IMR-90 (cell line): Measurements from ENCODE around the gene WNT11. TPM values are rescaled to one million over a fixed set of nuclear protein-coding genes. Genes with fewer than 3 reads are reported as not detected.

Source experiments
- ATAC-seq: fragments of 200-7000 bp; cut with Tn5 transposase; 2 replicates; pipeline ENCODE4 v1.9.1; 2020; ENCODE audit warnings: low read depth, mild to moderate bottlenecking, moderate library complexity
- BruUV-seq: library from RNA; stranded (reverse); fragments of 400-500 nt; replicated peaks from 2 replicates; lab custom pipeline; 2021; lab: Mats Ljungman, UMichigan
- CTCF ChIA-PET: fragments of 300-600 bp; formaldehyde crosslinking; extraction: SDS; loops from one replicate; lab custom pipeline; 2021; ENCODE audit warnings: antibody characterized with exemption; lab: Yijun Ruan, JAX
- POLR2A ChIA-PET: fragments of 300-600 bp; sonication (Branson Sonifier 250); formaldehyde crosslinking; loops from one replicate; lab custom pipeline; 2022; ENCODE audit warnings: antibody characterized with exemption; ENCODE audit not compliant: unreplicated experiment; lab: Charles Lee
- DNase-seq: peaks from one replicate; pipeline ENCODE4 v3.0.0; 2013
- H2AFZ ChIP-seq: replicated peaks from 2 replicates; pipeline ENCODE3; 2013; ENCODE audit warnings: low read length, mild to moderate bottlenecking; ENCODE audit not compliant: poor library complexity
- H2AK5ac ChIP-seq: 2 replicates; pipeline ENCODE4 v1.6.1; 2013; ENCODE audit warnings: low read depth, low read length, inconsistent platforms
- H2AK9ac ChIP-seq: replicated peaks from 2 replicates; pipeline ENCODE3; 2013; ENCODE audit warnings: mild to moderate bottlenecking, low read depth, low read length, moderate library complexity; ENCODE audit not compliant: poor library complexity
- H2BK120ac ChIP-seq: 2 replicates; pipeline ENCODE4 v1.6.1; 2013; ENCODE audit warnings: low read depth, low read length, inconsistent platforms
- H2BK15ac ChIP-seq: 3 replicates; pipeline ENCODE4 v1.6.1; 2013; ENCODE audit warnings: low read depth, low read length, inconsistent platforms
- H2BK20ac ChIP-seq: 2 replicates; pipeline ENCODE4 v1.6.1; 2013; ENCODE audit warnings: low read depth, mild to moderate bottlenecking, inconsistent platforms, low read length, moderate library complexity
- H2BK5ac ChIP-seq: 2 replicates; pipeline ENCODE4 v1.6.1; 2013; ENCODE audit warnings: mild to moderate bottlenecking, low read depth, low read length, inconsistent platforms; ENCODE audit not compliant: poor library complexity, severe bottlenecking
- H3K14ac ChIP-seq: replicated peaks from 2 replicates; pipeline ENCODE4 v1.6.1; 2013; ENCODE audit warnings: low read depth, low read length, inconsistent platforms
- H3K18ac ChIP-seq: 2 replicates; pipeline ENCODE4 v1.6.1; 2013; ENCODE audit warnings: low read depth, low read length, control low read depth
- H3K23ac ChIP-seq: 2 replicates; pipeline ENCODE4 v1.6.1; 2013; ENCODE audit warnings: low read depth, low read length, inconsistent platforms
- H3K27ac ChIP-seq: 2 replicates; pipeline ENCODE4 v1.5.1; 2013; ENCODE audit warnings: mild to moderate bottlenecking, control low read depth, low read length; ENCODE audit not compliant: insufficient read depth
- H3K27me3 ChIP-seq: 2 replicates; pipeline ENCODE4 v1.6.1; 2013; ENCODE audit warnings: low read length; ENCODE audit not compliant: control insufficient read depth, insufficient read depth
- H3K36me3 ChIP-seq: 2 replicates; pipeline ENCODE4 v1.6.1; 2013; ENCODE audit warnings: low read length, mixed read lengths; ENCODE audit not compliant: control insufficient read depth, insufficient read depth
- H3K4ac ChIP-seq: 2 replicates; pipeline ENCODE4 v1.6.1; 2013; ENCODE audit warnings: low read depth, low read length, inconsistent platforms
- H3K4me1 ChIP-seq: 2 replicates; pipeline ENCODE4 v1.6.1; 2013; ENCODE audit warnings: low read length, mixed read lengths; ENCODE audit not compliant: control insufficient read depth, insufficient read depth
- H3K4me2 ChIP-seq: 2 replicates; pipeline ENCODE4 v1.6.1; 2013; ENCODE audit warnings: low read depth, mild to moderate bottlenecking, control low read depth, low read length, moderate library complexity
- H3K4me3 ChIP-seq: 2 replicates; pipeline ENCODE4 v1.5.1; 2013; ENCODE audit warnings: low read depth, mild to moderate bottlenecking, control low read depth, low read length, moderate library complexity; ENCODE audit not compliant: insufficient read depth
- H3K56ac ChIP-seq: 2 replicates; pipeline ENCODE4 v1.6.1; 2013; ENCODE audit warnings: low read length, inconsistent platforms; ENCODE audit not compliant: insufficient read depth; ENCODE audit errors: extremely low read depth
- H3K79me1 ChIP-seq, 2 experiments: 2 replicates each; pipeline ENCODE4 v1.6.1; 2013; ENCODE audit warnings: low read length in 2 of 2, inconsistent platforms in 1 of 2, low read depth in 1 of 2
- H3K9ac ChIP-seq: 2 replicates; pipeline ENCODE4 v1.6.1; 2013; ENCODE audit warnings: low read depth, low read length, control low read depth
- H3K9me1 ChIP-seq: 2 replicates; pipeline ENCODE4 v1.6.1; 2013; ENCODE audit warnings: low read length, inconsistent platforms; ENCODE audit not compliant: insufficient read depth
- H3K9me3 ChIP-seq: 2 replicates; pipeline ENCODE4 v1.6.1; 2013; ENCODE audit warnings: low read length; ENCODE audit not compliant: control insufficient read depth, insufficient read depth
- H4K20me1 ChIP-seq: 2 replicates; pipeline ENCODE4 v1.6.1; 2013; ENCODE audit warnings: low read length, inconsistent platforms; ENCODE audit not compliant: insufficient read depth
- H4K5ac ChIP-seq: 2 replicates; pipeline ENCODE4 v1.6.1; 2013; ENCODE audit warnings: mild to moderate bottlenecking, low read depth, low read length, control low read depth
- H4K8ac ChIP-seq, 2 experiments: 2 replicates each; pipeline ENCODE4 v1.6.1; 2013; ENCODE audit warnings: low read depth in 2 of 2, low read length in 2 of 2, control low read depth in 1 of 2, inconsistent platforms in 1 of 2
- H4K91ac ChIP-seq: 2 replicates; pipeline ENCODE4 v1.6.1; 2013; ENCODE audit warnings: low read depth, low read length, inconsistent platforms; ENCODE audit not compliant: insufficient read depth
- CEBPB ChIP-seq: IDR thresholded peaks from 2 replicates; pipeline ENCODE4 v1.6.1; 2012; ENCODE audit warnings: low read depth, low read length, improper control_type of control experiment
- ELK1 ChIP-seq: fragments of 150-350 bp; IDR thresholded peaks from 2 replicates; pipeline ENCODE4 v1.6.1; 2016; ENCODE audit warnings: low read depth, mild to moderate bottlenecking, low read length, moderate library complexity, borderline replicate concordance
- FOS ChIP-seq: fragments of 150-350 bp; IDR thresholded peaks from 2 replicates; pipeline ENCODE4 v1.6.1; 2016; ENCODE audit warnings: low read depth, low read length
- MAFK ChIP-seq: IDR thresholded peaks from 2 replicates; pipeline ENCODE4 v1.6.1; 2012; ENCODE audit warnings: low read depth, low read length, improper control_type of control experiment
- MAZ ChIP-seq: IDR thresholded peaks from 2 replicates; pipeline ENCODE4 v1.6.1; 2012; ENCODE audit warnings: low read depth, mild to moderate bottlenecking, low read length, improper control_type of control experiment, moderate library complexity, borderline replicate concordance
- MXI1 ChIP-seq: IDR thresholded peaks from 2 replicates; pipeline ENCODE4 v1.6.1; 2012; ENCODE audit warnings: low read depth, mild to moderate bottlenecking, low read length, moderate library complexity, borderline replicate concordance
- NFE2L2 ChIP-seq: fragments of 150-350 bp; IDR thresholded peaks from 2 replicates; pipeline ENCODE4 v1.6.1; 2016; ENCODE audit warnings: low read depth, mild to moderate bottlenecking, low read length
- POLR2A ChIP-seq: IDR thresholded peaks from 2 replicates; pipeline ENCODE4 v1.6.1; 2012; ENCODE audit warnings: mild to moderate bottlenecking, low read depth, low read length
- RAD21 ChIP-seq: IDR thresholded peaks from 2 replicates; pipeline ENCODE4 v1.6.1; 2012; ENCODE audit warnings: low read length, improper control_type of control experiment
- RCOR1 ChIP-seq: IDR thresholded peaks from 2 replicates; pipeline ENCODE4 v1.6.1; 2012; ENCODE audit warnings: mild to moderate bottlenecking, low read length, improper control_type of control experiment; ENCODE audit not compliant: insufficient replicate concordance
- RFX5 ChIP-seq: IDR thresholded peaks from 2 replicates; pipeline ENCODE4 v1.8.0; 2012; ENCODE audit warnings: low read depth, mild to moderate bottlenecking, low read length, moderate library complexity
- SMC3 ChIP-seq: fragments of 150-350 bp; IDR thresholded peaks from 2 replicates; pipeline ENCODE4 v1.6.1; 2016; ENCODE audit warnings: low read depth, mild to moderate bottlenecking, antibody characterized with exemption, low read length, moderate library complexity
- WGBS, 2 experiments: methylation state at CpG; one replicate each; pipeline versions ENCODE4 v1.1.5 to v1.1.7; 2013; ENCODE audit warnings: missing lambda C conversion rate in 2 of 2; ENCODE audit not compliant: insufficient read length in 1 of 2; ENCODE audit errors: extremely low coverage in 2 of 2; 5-methylcytosine and 5-hydroxymethylcytosine counted together
- dilution Hi-C: fragments of 300-500 bp; cut with HindIII; formaldehyde crosslinking; loops from one replicate; pipeline ENCODE4 v1.14.3; 2018; ENCODE audit warnings: low sequenced_read_pairs; ENCODE audit not compliant: unreplicated experiment
- in situ Hi-C: fragments of 300-500 bp; cut with MboI; formaldehyde crosslinking; loops from 3 replicates; pipeline ENCODE4 v1.14.3; 2019; ENCODE audit warnings: low sequenced_read_pairs, inconsistent platforms, mixed read lengths
- intact Hi-C: fragments of 100-400 bp; cut with micrococcal nuclease; formaldehyde crosslinking; loops from 2 replicates; pipeline ENCODE4 v1.10.0; 2022
- polyA plus RNA-seq, 3 experiments: library from polyadenylated mRNA; depleted of rRNA; stranded (reverse); fragments of >200 nt; gene quantifications; 2 replicates each; pipeline ENCODE4 v1.2.3, GENCODE V29; 2012; ENCODE audit warnings: low replicate concordance in 1 of 3
- total RNA-seq: library from RNA; depleted of rRNA; stranded (reverse); fragments of >200 nt; gene quantifications from 2 replicates; pipeline ENCODE4 v1.2.3, GENCODE V29; 2012
- TF ChIP-seq, protein P1 (sequence below): conservative IDR thresholded peaks from 2 replicates; pipeline ENCODE4 v1.5.1; 2012; ENCODE audit warnings: mild to moderate bottlenecking, low read depth, low read length, improper control_type of control experiment
- TF ChIP-seq, protein P2 (sequence below): fragments of 150-350 bp; IDR thresholded peaks from 2 replicates; pipeline ENCODE4 v1.6.1; 2017; ENCODE audit warnings: mild to moderate bottlenecking, antibody characterized with exemption, low read length, low read depth

WNT11 gene
- total and polyA plus RNA-seq, 2 of the 4 experiments (the other 2 are of a cell fraction) = 0.10 TPM; not detected in 1

DNA sequence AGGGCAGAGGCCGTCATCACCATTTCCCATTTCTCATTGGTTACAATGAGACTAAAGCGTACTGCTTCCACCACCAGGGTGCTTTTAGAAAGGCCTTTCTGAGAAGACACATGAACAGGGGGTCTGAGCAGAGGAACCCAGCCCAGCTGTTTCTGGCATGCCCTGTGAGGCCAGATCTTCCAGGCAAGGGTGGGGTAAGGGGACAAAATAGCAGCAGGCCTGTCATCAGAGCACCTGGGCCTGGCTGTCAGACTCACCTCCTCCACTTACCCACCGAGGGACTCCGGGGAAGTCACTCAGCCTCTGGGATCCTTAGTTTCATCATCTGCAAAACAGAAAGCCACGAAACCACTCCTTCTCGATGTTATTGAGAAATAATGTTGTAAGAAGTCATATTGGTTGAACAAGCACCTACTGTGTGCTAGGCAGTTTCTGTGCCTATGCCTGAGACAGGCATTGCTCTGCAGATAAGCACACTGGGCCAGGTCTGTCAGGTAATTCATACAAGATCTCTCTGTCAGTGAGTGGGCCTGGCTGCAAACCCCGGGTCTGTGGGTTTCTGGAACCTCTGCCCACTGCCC lies 8.8 kb upstream of the WNT11 start:
- no peak overlapping the region for H3K27ac ChIP-seq
- H4K5ac ChIP-seq = no peak overlapping the region
- no peak overlapping the region for H2BK5ac ChIP-seq
- no peak for ATAC-seq
- H3K4me2 ChIP-seq = no peak overlapping the region
- TF ChIP-seq CEBPB (no peak), FOS (no peak), MXI1 (no peak), RFX5 (no peak), SMC3 (no peak), RAD21 (no peak), RCOR1 (no peak), ELK1 (no peak), NFE2L2 (no peak), POLR2A (no peak), MAZ (no peak), MAFK (no peak)
- TF ChIP-seq, protein P1, sequence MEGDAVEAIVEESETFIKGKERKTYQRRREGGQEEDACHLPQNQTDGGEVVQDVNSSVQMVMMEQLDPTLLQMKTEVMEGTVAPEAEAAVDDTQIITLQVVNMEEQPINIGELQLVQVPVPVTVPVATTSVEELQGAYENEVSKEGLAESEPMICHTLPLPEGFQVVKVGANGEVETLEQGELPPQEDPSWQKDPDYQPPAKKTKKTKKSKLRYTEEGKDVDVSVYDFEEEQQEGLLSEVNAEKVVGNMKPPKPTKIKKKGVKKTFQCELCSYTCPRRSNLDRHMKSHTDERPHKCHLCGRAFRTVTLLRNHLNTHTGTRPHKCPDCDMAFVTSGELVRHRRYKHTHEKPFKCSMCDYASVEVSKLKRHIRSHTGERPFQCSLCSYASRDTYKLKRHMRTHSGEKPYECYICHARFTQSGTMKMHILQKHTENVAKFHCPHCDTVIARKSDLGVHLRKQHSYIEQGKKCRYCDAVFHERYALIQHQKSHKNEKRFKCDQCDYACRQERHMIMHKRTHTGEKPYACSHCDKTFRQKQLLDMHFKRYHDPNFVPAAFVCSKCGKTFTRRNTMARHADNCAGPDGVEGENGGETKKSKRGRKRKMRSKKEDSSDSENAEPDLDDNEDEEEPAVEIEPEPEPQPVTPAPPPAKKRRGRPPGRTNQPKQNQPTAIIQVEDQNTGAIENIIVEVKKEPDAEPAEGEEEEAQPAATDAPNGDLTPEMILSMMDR = no peak
- TF ChIP-seq, protein P2, sequence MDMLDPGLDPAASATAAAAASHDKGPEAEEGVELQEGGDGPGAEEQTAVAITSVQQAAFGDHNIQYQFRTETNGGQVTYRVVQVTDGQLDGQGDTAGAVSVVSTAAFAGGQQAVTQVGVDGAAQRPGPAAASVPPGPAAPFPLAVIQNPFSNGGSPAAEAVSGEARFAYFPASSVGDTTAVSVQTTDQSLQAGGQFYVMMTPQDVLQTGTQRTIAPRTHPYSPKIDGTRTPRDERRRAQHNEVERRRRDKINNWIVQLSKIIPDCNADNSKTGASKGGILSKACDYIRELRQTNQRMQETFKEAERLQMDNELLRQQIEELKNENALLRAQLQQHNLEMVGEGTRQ = no peak
- no peaks in the 10 kb centered on the region for H3K36me3 ChIP-seq
- H3K9me3 ChIP-seq = no peaks in the 10 kb centered on the region
- H2BK20ac ChIP-seq = no peak overlapping the region
- DNase-seq = no peak
- H3K56ac ChIP-seq = no peak overlapping the region
- H3K4me1 ChIP-seq = peaks cover 3% of the 10 kb centered on the region
- no peak overlapping the region for H3K4ac ChIP-seq
- H2AK9ac ChIP-seq = no peak overlapping the region
- peaks cover 56% of the 10 kb centered on the region for H3K27me3 ChIP-seq
- H2BK15ac ChIP-seq = no peak overlapping the region
- BruUV-seq = no TSS peak
- no peak overlapping the region for H3K23ac ChIP-seq
- H4K20me1 ChIP-seq = peaks cover 12% of the 10 kb centered on the region; the same call in 1 of the 2 replicates
- H3K79me1 ChIP-seq = no peaks in the 10 kb centered on the region
- no peak overlapping the region for H2BK120ac ChIP-seq
- no peak overlapping the region for H4K91ac ChIP-seq
- H4K8ac ChIP-seq = no peak overlapping the region
- no peak overlapping the region for H2AK5ac ChIP-seq
- H2AFZ ChIP-seq = no peak overlapping the region
- no peaks in the 10 kb centered on the region; the same call in 1 of the 2 replicates for H3K9me1 ChIP-seq
- in situ Hi-C loops (loop anchor here (5.0 to 10.0 kb wide), 3 partner anchors 102 to 470 kb away; no protein-coding TSS in a partner anchor), dilution Hi-C loops (no loop called here), intact Hi-C loops (no loop called here)
- no CpG with 5 or more reads among the region's 7 CpGs for WGBS, 2 experiments
- POLR2A ChIA-PET = no interaction called here
- no peak overlapping the region for H3K9ac ChIP-seq
- no peak overlapping the region for H3K4me3 ChIP-seq
- H3K18ac ChIP-seq = no peak overlapping the region
- CTCF ChIA-PET = interaction anchor here (1.0 kb wide), 1 partner anchor 8 kb away, joined by 3 read pairs; no protein-coding TSS in a partner anchor
- no peak overlapping the region for H3K14ac ChIP-seq
